Gastroesophageal sphincter (tissue), 4 donors: ENCODE results near the gene SLC25A47. TPM values are rescaled to one million over a fixed set of nuclear protein-coding genes. Genes with fewer than 3 reads are reported as not detected.
"Not testable (repeated sequence)": the region's sequence is repeated elsewhere in the genome, so short reads cannot be mapped to it uniquely, and the experiment has no call there.

Experiments
- ATAC-seq: fragments of 150-250 bp; one replicate; pipeline ENCODE4 v1.9.1; 2016; ENCODE audit warnings: mild to moderate bottlenecking, moderate library complexity
- H3K27ac ChIP-seq, 4 donors: fragments of 200-600 bp; sonication (generic) in 3 of 4; 1 replicate in 3 of 4; 2 replicates in 1 of 4; pipeline ENCODE4 v1.5.1; 2016 to 2019
- H3K27me3 ChIP-seq: fragments of 200-600 bp; sonication (generic); one replicate; pipeline ENCODE4 v1.5.1; 2019
- H3K36me3 ChIP-seq, 2 donors: fragments of 200-600 bp; sonication (generic); one replicate each; pipeline ENCODE4 v1.5.1; 2019; ENCODE audit warnings: control low read depth in 1 of 2
- H3K4me1 ChIP-seq, 3 donors: fragments of 200-600 bp; sonication (generic); 1 replicate in 2 of 3; 2 replicates in 1 of 3; pipeline ENCODE4 v1.5.1; 2016 to 2019; ENCODE audit warnings: control low read depth in 2 of 3
- H3K4me3 ChIP-seq, 2 donors: fragments of 200-600 bp; sonication (generic); one replicate each; pipeline ENCODE4 v1.5.1; 2019; ENCODE audit warnings: mild to moderate bottlenecking in 1 of 2, moderate library complexity in 1 of 2
- H3K9me3 ChIP-seq, 3 donors: fragments of 200-600 bp; sonication (generic); one replicate each; pipeline ENCODE4 v1.5.1; 2017 to 2019; ENCODE audit warnings: control low read depth in 2 of 3
- CTCF ChIP-seq, 4 experiments: fragments of 200-600 bp in 2 of 4; fragments of 450-650 bp in 2 of 4; sonication (generic) in 1 of 4; IDR thresholded peaks; one replicate each; pipeline ENCODE4 v1.5.1; 2017 to 2019; ENCODE audit warnings: antibody characterized with exemption in 4 of 4, mild to moderate bottlenecking in 2 of 4, moderate library complexity in 2 of 4
- EP300 ChIP-seq: sonication (generic); formaldehyde crosslinking; IDR thresholded peaks from one replicate; pipeline ENCODE4 v1.6.1; 2017; ENCODE audit warnings: antibody characterized with exemption, mild to moderate bottlenecking
- POLR2A ChIP-seq, 2 donors: fragments of 450-650 bp; IDR thresholded peaks; one replicate each; pipeline ENCODE4 v1.6.1; 2017; ENCODE audit warnings: antibody characterized with exemption in 2 of 2, mild to moderate bottlenecking in 2 of 2, moderate library complexity in 1 of 2
- POLR2AphosphoS5 ChIP-seq: sonication (generic); formaldehyde crosslinking; IDR thresholded peaks from one replicate; pipeline ENCODE4 v1.6.1; 2017; ENCODE audit warnings: antibody characterized with exemption
- WGBS, 2 donors: methylation state at CpG; one replicate each; pipeline ENCODE4 v1.1.5; 2018; ENCODE audit warnings: low coverage in 1 of 2; 5-methylcytosine and 5-hydroxymethylcytosine counted together
- total RNA-seq, 4 donors: library from RNA; depleted of rRNA; stranded (reverse); fragments of >200 nt; gene quantifications; one replicate each; pipeline ENCODE4 v1.1.0, GENCODE V29; 2016

Gene SLC25A47
- total RNA-seq, 4 donors from 2014 or later, result 0.31 TPM; not detected in 3

DNA sequence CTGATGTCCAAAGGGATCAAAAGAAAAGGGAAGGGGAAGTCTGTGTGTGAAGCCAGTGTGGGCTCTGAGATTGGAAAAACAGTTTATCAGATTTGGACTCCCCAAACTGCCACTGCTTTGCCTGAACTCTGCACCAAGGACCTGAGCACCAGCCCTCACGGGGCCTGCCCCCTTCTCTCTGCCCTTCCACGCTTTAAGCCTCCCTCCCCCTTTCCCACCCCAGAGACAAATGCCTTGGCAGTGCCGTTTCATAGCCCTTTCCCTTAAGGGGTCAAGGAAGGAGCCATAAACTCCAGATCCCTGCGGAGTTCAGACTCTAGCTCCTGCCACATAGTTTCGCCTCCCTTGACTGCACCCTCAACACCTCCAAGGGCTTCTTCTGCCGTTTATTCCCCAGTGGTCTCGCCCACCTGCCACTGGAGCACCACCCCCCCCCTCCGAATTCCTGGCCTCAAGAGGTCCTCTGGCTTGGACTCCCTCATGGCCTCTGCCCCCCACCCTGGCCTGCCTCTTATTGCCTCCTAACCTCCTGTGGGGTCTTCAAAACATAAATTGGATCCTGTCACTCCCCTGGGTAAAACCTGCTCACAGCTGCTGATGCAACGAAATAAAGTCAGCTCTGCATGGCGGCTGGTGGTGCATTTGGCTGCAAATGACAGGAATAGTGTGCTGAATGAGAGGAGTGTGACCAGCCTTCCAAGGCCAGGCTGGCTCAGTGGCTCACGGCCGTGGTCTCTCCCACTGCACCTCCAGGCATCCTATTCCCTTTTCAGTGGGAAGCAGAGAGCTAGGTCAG, 35.7 kb upstream of the SLC25A47 start:
- TF ChIP-seq POLR2A (IDR thresholded peaks at IDR 0.05) (no peak), POLR2AphosphoS5 (no peak), CTCF (IDR thresholded peaks at IDR 0.05) (no peak), EP300 (no peak)
- Histone ChIP-seq H3K4me3 (no peak overlapping the region), H3K9me3 (no peaks in the 10 kb centered on the region), H3K27ac (no peak overlapping the region), H3K36me3 (peaks cover 0 to 32% of the 10 kb centered on the region in 2 donors), H3K4me1 (peaks cover 0 to 41% (median 10%) of the 10 kb centered on the region in 3 donors), H3K27me3 (no peaks in the 10 kb centered on the region)
- ATAC-seq, result no peak
- 67 to 73% methylated on average over 5 to 7 of the region's 12 CpGs for WGBS, 2 donors

- ATAC-seq, result not testable (repeated sequence)
Observed at GRCh38 chr14:100287998-100288295, 35.2 kb upstream of the SLC25A47 start.

GRCh38 chr14:100288382-100289185, 34.6 kb upstream of the SLC25A47 start:
- H3K36me3 ChIP-seq, result peaks cover 0 to 43% of the 10 kb centered on the region in 2 donors
- no peaks in the 10 kb centered on the region for H3K9me3 ChIP-seq
- no peak overlapping the region for H3K27ac ChIP-seq
- no peak for ATAC-seq
- no peak overlapping the region for H3K4me3 ChIP-seq
- 20 to 59% methylated on average over 1 to 6 of the region's 12 CpGs for WGBS, 2 donors
- TF ChIP-seq CTCF (IDR thresholded peaks at IDR 0.05) (no peak), POLR2AphosphoS5 (no peak), POLR2A (IDR thresholded peaks at IDR 0.05) (no peak), EP300 (no peak)
- peaks cover 0 to 44% (median 10%) of the 10 kb centered on the region in 3 donors for H3K4me1 ChIP-seq
- H3K27me3 ChIP-seq, result no peaks in the 10 kb centered on the region

More at GRCh38 chr14:100287998-100288295, 35.2 kb upstream of the SLC25A47 start:
- not testable (repeated sequence) for H3K4me3 ChIP-seq, H3K27ac ChIP-seq, H3K9me3 ChIP-seq, H3K27me3 ChIP-seq
- Histone ChIP-seq H3K36me3 (peaks cover 0 to 37% of the 10 kb centered on the region in 2 donors), H3K4me1 (peaks cover 0 to 41% (median 10%) of the 10 kb centered on the region in 3 donors)
- WGBS, 2 donors, result 82% methylated on average over 3 of the region's 8 CpGs; no CpG with 5 or more reads in 1 of the 2 donors

- WGBS, 2 donors, result 82 to 100% methylated on average over 4 to 6 of the region's 9 CpGs
- Histone ChIP-seq H3K27ac (no peak overlapping the region), H3K36me3 (peaks cover 0 to 45% of the 10 kb centered on the region in 2 donors), H3K27me3 (no peaks in the 10 kb centered on the region), H3K9me3 (no peaks in the 10 kb centered on the region), H3K4me1 (peaks cover 0 to 48% (median 8%) of the 10 kb centered on the region in 3 donors), H3K4me3 (no peak overlapping the region)
- TF ChIP-seq CTCF (IDR thresholded peaks at IDR 0.05), result no peak
- no peak for TF ChIP-seq EP300
- no peak for TF ChIP-seq POLR2A (IDR thresholded peaks at IDR 0.05)
- no peak for TF ChIP-seq POLR2AphosphoS5
- ATAC-seq, result no peak
Observed at GRCh38 chr14:100289916-100290606, 33.1 kb upstream of the SLC25A47 start.
